Calu3 (cell line): ENCODE measurements around the gene PPIF. TPM values are rescaled to one million over a fixed set of nuclear protein-coding genes. Genes with fewer than 3 reads are reported as not detected.

Source experiments
- BruUV-seq: library from RNA; stranded (reverse); fragments of 400-500 nt; replicated peaks from 2 replicates; lab custom pipeline; 2021; lab: Mats Ljungman, UMichigan
- CTCF ChIA-PET: fragments of 300-600 bp; sonication (Branson Sonifier 250); formaldehyde crosslinking; loops from one replicate; lab custom pipeline; 2022; ENCODE audit warnings: antibody characterized with exemption; lab: Charles Lee
- DNase-seq: peaks from one replicate; pipeline ENCODE4 v3.0.0; 2022
- H3K27ac Mint-ChIP-seq: one replicate; pipeline ENCODE4 v1.8.0; 2022; ENCODE audit warnings: mixed read lengths; ENCODE audit not compliant: unreplicated experiment
- H3K27me3 Mint-ChIP-seq: one replicate; pipeline ENCODE4 v1.8.0; 2022; ENCODE audit warnings: mixed read lengths; ENCODE audit not compliant: unreplicated experiment
- H3K36me3 Mint-ChIP-seq: one replicate; pipeline ENCODE4 v1.8.0; 2022; ENCODE audit warnings: mild to moderate bottlenecking, moderate library complexity, mixed read lengths; ENCODE audit not compliant: insufficient read depth, unreplicated experiment
- H3K4me1 Mint-ChIP-seq: one replicate; pipeline ENCODE4 v1.8.0; 2022; ENCODE audit warnings: mild to moderate bottlenecking, low read depth, mixed read lengths; ENCODE audit not compliant: unreplicated experiment
- H3K4me3 Mint-ChIP-seq: one replicate; pipeline ENCODE4 v1.8.0; 2022; ENCODE audit warnings: mild to moderate bottlenecking, low read depth, moderate library complexity, mixed read lengths; ENCODE audit not compliant: unreplicated experiment
- H3K9me3 Mint-ChIP-seq: one replicate; pipeline ENCODE4 v1.8.0; 2022; ENCODE audit warnings: low read depth, mixed read lengths; ENCODE audit not compliant: unreplicated experiment
- CTCF ChIP-seq: fragments of 200-600 bp; IDR thresholded peaks from one replicate; pipeline ENCODE4 v1.8.0; 2022; ENCODE audit warnings: antibody characterized with exemption; ENCODE audit not compliant: unreplicated experiment
- intact Hi-C: fragments of 100-400 bp; cut with micrococcal nuclease; formaldehyde crosslinking; loops from one replicate; pipeline ENCODE4 v1.10.0; 2022; ENCODE audit not compliant: unreplicated experiment
- total RNA-seq: library from RNA; stranded (reverse); gene quantifications from 2 replicates; pipeline ENCODE4 v1.2.3, GENCODE V29; 2022

PPIF gene
- total RNA-seq, 1 experiment from 2014 or later: 77.2 TPM

GRCh38 chr10:79305515-79305914 lies 41.8 kb upstream of the PPIF start:
- no peak overlapping the region for H3K4me3 Mint-ChIP-seq
- no TSS peak for BruUV-seq
- intact Hi-C loops: no loop called here
- no peak for DNase-seq
- no peaks in the 10 kb centered on the region for H3K9me3 Mint-ChIP-seq
- no peak for TF ChIP-seq CTCF
- no peak overlapping the region for H3K27ac Mint-ChIP-seq
- H3K36me3 Mint-ChIP-seq: peaks cover 28% of the 10 kb centered on the region
- H3K4me1 Mint-ChIP-seq: no peaks in the 10 kb centered on the region
- no peaks in the 10 kb centered on the region for H3K27me3 Mint-ChIP-seq
- CTCF ChIA-PET: interaction anchor here (0.7 kb wide), 1 partner anchor 1259 kb away, joined by 4 read pairs; no protein-coding TSS in a partner anchor

GRCh38 chr10:79305988-79306387 lies 41.3 kb upstream of the PPIF start:
- H3K27me3 Mint-ChIP-seq: no peaks in the 10 kb centered on the region
- no peak for DNase-seq
- no peaks in the 10 kb centered on the region for H3K4me1 Mint-ChIP-seq
- no peak for TF ChIP-seq CTCF
- peaks cover 30% of the 10 kb centered on the region for H3K36me3 Mint-ChIP-seq
- no peak overlapping the region for H3K4me3 Mint-ChIP-seq
- H3K9me3 Mint-ChIP-seq: no peaks in the 10 kb centered on the region
- BruUV-seq: no TSS peak
- no peak overlapping the region for H3K27ac Mint-ChIP-seq
- intact Hi-C loops: no loop called here
- CTCF ChIA-PET: no interaction called here

GRCh38 chr10:79306644-79307220 lies 40.5 kb upstream of the PPIF start:
- Mint-ChIP-seq H3K9me3 (no peaks in the 10 kb centered on the region), H3K4me3 (no peak overlapping the region), H3K4me1 (no peaks in the 10 kb centered on the region), H3K36me3 (peaks cover 30% of the 10 kb centered on the region), H3K27me3 (no peaks in the 10 kb centered on the region), H3K27ac (no peak overlapping the region)
- intact Hi-C loops: no loop called here
- BruUV-seq: no TSS peak
- no peak for TF ChIP-seq CTCF
- DNase-seq: no peak
- CTCF ChIA-PET: no interaction called here

GRCh38 chr10:79308016-79308415 lies 39.3 kb upstream of the PPIF start:
- CTCF ChIA-PET: no interaction called here
- Mint-ChIP-seq H3K9me3 (no peaks in the 10 kb centered on the region), H3K27me3 (no peaks in the 10 kb centered on the region), H3K36me3 (peaks cover 34% of the 10 kb centered on the region), H3K27ac (no peak overlapping the region), H3K4me3 (no peak overlapping the region), H3K4me1 (no peaks in the 10 kb centered on the region)
- no peak for DNase-seq
- intact Hi-C loops: no loop called here
- BruUV-seq: no TSS peak
- no peak for TF ChIP-seq CTCF
